Right atrium auricular region (tissue), 2 donors: Measurements from ENCODE around the gene BPIFB1. TPM values are rescaled to one million over a fixed set of nuclear protein-coding genes. Genes with fewer than 3 reads are reported as not detected.

Experiments used
- DNase-seq: peaks from one replicate; pipeline ENCODE4 v3.0.0-alpha.2; 2019; ENCODE audit warnings: low spot score
- H3K27ac ChIP-seq, 2 donors: fragments of 200-600 bp; sonication (generic); 1 replicate in 1 of 2; 2 replicates in 1 of 2; pipeline ENCODE4 v1.5.1; 2016 to 2019
- H3K27me3 ChIP-seq, 2 donors: fragments of 200-600 bp; sonication (generic); one replicate each; pipeline versions ENCODE4 v1.5.1 to v1.6.0; 2017 to 2019
- H3K36me3 ChIP-seq: fragments of 200-600 bp; sonication (generic); one replicate; pipeline ENCODE4 v1.5.1; 2016
- H3K4me1 ChIP-seq, 2 donors: fragments of 200-600 bp; sonication (generic); one replicate each; pipeline versions ENCODE4 v1.5.1 to v1.6.0; 2017 to 2019
- H3K4me3 ChIP-seq, 2 donors: fragments of 200-600 bp; sonication (generic); 1 replicate in 1 of 2; 2 replicates in 1 of 2; pipeline ENCODE4 v1.5.1; 2017 to 2019; ENCODE audit warnings: mild to moderate bottlenecking in 1 of 2, moderate library complexity in 1 of 2
- H3K9me3 ChIP-seq, 2 donors: fragments of 200-600 bp; sonication (generic); one replicate each; pipeline ENCODE4 v1.5.1; 2019
- total RNA-seq, 2 donors: library from RNA; depleted of rRNA; stranded (reverse); fragments of >200 nt; gene quantifications; one replicate each; pipeline ENCODE4 v1.1.0, GENCODE V29; 2016
- TF ChIP-seq, protein P1 (sequence below), 2 donors: fragments of 200-600 bp; sonication (generic); IDR thresholded peaks; one replicate each; pipeline ENCODE4 v1.5.1; 2019; ENCODE audit warnings: antibody characterized with exemption in 2 of 2

The BPIFB1 gene, protein sequence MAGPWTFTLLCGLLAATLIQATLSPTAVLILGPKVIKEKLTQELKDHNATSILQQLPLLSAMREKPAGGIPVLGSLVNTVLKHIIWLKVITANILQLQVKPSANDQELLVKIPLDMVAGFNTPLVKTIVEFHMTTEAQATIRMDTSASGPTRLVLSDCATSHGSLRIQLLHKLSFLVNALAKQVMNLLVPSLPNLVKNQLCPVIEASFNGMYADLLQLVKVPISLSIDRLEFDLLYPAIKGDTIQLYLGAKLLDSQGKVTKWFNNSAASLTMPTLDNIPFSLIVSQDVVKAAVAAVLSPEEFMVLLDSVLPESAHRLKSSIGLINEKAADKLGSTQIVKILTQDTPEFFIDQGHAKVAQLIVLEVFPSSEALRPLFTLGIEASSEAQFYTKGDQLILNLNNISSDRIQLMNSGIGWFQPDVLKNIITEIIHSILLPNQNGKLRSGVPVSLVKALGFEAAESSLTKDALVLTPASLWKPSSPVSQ
- not detected for total RNA-seq

DNA sequence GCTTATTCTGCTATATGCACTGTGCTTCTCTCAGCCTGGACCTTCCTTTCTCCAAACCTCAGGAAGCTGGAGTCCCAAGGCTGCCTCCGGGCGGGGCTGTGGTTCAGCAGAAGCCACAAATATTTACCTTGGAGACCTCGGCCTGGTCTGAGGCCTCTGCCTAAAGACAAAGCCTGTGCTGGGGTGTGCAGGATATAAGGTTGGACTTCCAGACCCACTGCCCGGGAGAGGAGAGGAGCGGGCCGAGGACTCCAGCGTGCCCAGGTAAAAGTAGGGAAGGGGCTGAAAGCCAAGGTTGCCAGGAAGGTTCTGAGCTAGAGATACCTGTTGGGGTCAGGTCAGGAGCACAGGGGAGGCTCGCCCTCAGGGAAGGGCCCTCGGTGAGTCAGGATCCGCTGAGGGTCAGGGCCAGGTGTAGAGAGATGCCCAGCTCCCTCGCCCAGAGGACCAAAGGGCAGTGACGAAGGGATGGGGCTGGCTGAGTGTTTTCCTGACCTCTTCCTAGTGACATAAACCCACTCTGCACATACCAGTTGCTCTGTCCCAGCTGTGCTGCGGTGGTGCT, at the start of gene BPIFB1:
Gene BPIFB1 (plus strand): TSS at position 224 of the 565 bp plus-strand sequence. CDS start 2,860 bp downstream, outside the sequence.
- Histone ChIP-seq H3K27me3 (peaks cover 0 to 6% of the 10 kb centered on the region in 2 donors), H3K4me1 (no peaks in the 10 kb centered on the region)
- TF ChIP-seq, protein P1, sequence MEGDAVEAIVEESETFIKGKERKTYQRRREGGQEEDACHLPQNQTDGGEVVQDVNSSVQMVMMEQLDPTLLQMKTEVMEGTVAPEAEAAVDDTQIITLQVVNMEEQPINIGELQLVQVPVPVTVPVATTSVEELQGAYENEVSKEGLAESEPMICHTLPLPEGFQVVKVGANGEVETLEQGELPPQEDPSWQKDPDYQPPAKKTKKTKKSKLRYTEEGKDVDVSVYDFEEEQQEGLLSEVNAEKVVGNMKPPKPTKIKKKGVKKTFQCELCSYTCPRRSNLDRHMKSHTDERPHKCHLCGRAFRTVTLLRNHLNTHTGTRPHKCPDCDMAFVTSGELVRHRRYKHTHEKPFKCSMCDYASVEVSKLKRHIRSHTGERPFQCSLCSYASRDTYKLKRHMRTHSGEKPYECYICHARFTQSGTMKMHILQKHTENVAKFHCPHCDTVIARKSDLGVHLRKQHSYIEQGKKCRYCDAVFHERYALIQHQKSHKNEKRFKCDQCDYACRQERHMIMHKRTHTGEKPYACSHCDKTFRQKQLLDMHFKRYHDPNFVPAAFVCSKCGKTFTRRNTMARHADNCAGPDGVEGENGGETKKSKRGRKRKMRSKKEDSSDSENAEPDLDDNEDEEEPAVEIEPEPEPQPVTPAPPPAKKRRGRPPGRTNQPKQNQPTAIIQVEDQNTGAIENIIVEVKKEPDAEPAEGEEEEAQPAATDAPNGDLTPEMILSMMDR (IDR thresholded peaks at IDR 0.05): no peak

DNA sequence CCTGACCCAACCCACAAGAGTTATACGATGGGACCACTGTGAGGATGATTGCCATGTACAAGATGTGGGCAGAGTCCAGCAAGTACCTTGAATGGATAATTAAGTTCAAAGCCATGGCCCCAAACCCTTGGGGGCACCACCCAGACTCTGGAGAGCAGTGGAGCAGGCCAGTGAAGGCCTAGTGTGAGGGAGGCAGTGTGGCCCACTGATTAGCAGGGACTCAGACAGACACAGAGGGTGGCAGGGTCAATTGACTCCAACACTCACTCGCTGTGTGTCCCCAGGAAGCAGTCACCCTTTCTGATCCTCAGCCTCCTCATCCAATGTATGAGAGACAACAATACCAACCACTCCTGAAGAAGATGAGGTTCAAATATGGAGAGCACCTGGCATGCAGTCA, 49.0 kb upstream of the BPIFB1 start:
- DNase-seq: no peak
- TF ChIP-seq, protein P1 (IDR thresholded peaks at IDR 0.05): no peak
- Histone ChIP-seq H3K36me3 (no peaks in the 10 kb centered on the region), H3K27ac (no peak overlapping the region), H3K4me3 (no peak overlapping the region), H3K4me1 (no peaks in the 10 kb centered on the region), H3K9me3 (no peaks in the 10 kb centered on the region), H3K27me3 (no peaks in the 10 kb centered on the region)

More for the DNA sequence above, at the start of gene BPIFB1:
- no peak for DNase-seq
- H3K27ac ChIP-seq: no peak within 1 kb of the TSS
- no peaks in the 10 kb centered on the region for H3K9me3 ChIP-seq
- no peak within 1 kb of the TSS for H3K4me3 ChIP-seq
- H3K36me3 ChIP-seq: no peaks in the 10 kb centered on the region

DNA sequence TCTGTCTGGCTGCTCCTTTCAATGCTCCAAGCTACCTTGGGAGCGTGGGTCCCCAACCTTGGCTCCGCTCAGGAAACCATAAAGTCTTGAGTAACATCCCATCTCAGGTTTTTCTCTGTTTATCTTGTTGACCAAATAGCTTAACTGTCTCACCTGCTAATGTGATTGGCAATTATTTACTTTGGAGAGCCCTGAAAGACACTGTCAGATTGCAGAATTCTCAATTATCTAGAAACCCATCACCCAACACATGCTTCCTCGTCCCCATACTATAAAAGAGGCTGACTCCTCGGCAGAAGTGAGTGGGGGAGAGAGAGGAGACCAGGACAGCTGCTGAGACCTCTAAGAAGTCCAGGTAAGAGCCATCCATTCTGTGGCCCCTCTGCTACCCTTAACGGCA, 47.3 kb upstream of the BPIFB1 start, which contains the start of gene BPIFA1:
Gene BPIFA1 (plus strand): TSS at position 301 of the 400 bp plus-strand sequence. CDS start 1,716 bp downstream, outside the sequence.
- H3K9me3 ChIP-seq: no peaks in the 10 kb centered on the region
- no peak within 1 kb of the TSS for H3K27ac ChIP-seq
- no peak for DNase-seq
- H3K4me1 ChIP-seq: no peaks in the 10 kb centered on the region
- H3K4me3 ChIP-seq: no peak within 1 kb of the TSS
- TF ChIP-seq, protein P1 (IDR thresholded peaks at IDR 0.05): no peak
- H3K27me3 ChIP-seq: no peaks in the 10 kb centered on the region
- no peaks in the 10 kb centered on the region for H3K36me3 ChIP-seq

DNA sequence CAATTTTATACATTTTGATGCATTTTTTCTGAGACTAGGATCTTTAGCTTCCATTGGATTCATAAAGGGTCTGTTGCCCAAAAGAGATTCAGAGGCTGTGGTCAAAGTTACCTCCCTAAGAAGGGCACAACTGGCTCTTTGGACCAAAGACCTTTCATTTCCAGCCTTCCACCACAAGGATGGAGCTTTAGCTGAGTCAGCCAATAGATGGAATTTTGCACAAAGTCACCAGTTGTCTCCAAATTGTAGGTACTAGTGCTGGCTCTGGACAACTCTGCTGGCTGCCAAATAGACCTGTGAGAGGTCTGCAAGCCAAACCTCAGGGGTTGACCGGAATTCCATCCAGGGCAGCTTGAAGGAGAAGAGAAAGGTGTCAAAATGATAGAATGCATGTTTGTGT, 46.7 kb upstream of the BPIFB1 start:
- Histone ChIP-seq H3K4me1 (no peaks in the 10 kb centered on the region), H3K36me3 (no peaks in the 10 kb centered on the region), H3K4me3 (no peak overlapping the region), H3K27ac (no peak overlapping the region), H3K27me3 (no peaks in the 10 kb centered on the region), H3K9me3 (no peaks in the 10 kb centered on the region)
- TF ChIP-seq, protein P1 (IDR thresholded peaks at IDR 0.05): no peak
- DNase-seq: no peak

DNA sequence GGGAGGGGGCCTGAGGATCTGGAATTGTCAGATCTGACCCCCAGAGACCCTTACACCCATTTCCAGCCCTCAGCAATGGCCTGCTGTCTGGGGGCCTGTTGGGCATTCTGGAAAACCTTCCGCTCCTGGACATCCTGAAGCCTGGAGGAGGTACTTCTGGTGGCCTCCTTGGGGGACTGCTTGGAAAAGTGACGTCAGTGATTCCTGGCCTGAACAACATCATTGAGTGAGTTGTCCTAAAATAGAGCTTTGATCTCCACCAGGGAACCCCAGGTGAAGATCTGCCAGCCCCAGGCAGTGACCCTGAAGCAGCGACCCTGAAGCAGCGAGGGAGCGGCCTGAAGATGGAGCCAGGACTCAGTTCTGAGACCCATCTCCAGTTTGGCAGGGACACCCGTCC, 45.0 kb upstream of the BPIFB1 start:
- Histone ChIP-seq H3K27ac (no peak overlapping the region), H3K27me3 (no peaks in the 10 kb centered on the region)
- no peak for DNase-seq

More for the DNA sequence above, 45.0 kb upstream of the BPIFB1 start:
- H3K36me3 ChIP-seq: no peaks in the 10 kb centered on the region
- H3K4me3 ChIP-seq: no peak overlapping the region
- H3K9me3 ChIP-seq: no peaks in the 10 kb centered on the region
- TF ChIP-seq, protein P1 (IDR thresholded peaks at IDR 0.05): no peak
- H3K4me1 ChIP-seq: no peaks in the 10 kb centered on the region
